ENCODE measurements around the gene BMP8B.
A peak's percentile ranks its signal among the peaks of the same experiment; 100 is the strongest.

Gene BMP8B

GRCh38 chr1:39758556-39759435 is 29.9 kb downstream of the BMP8B start:
- no peak for DNase-seq (ENCODE audit: low read depth)

GRCh38 chr1:39757501-39757900 is 31.2 kb downstream of the BMP8B start:
- DNase-seq (ENCODE audit: low read depth), result no peak

- DNase-seq (ENCODE audit: low read depth), result no peak
Observed at GRCh38 chr1:39755965-39756659, 32.6 kb downstream of the BMP8B start.

GRCh38 chr1:39754906-39755504 is 33.7 kb downstream of the BMP8B start:
- DNase-seq (ENCODE audit: low read depth), result no peak

- DNase-seq (ENCODE audit: low read depth), result no peak
Observed at GRCh38 chr1:39754026-39754570, 34.6 kb downstream of the BMP8B start.

- no peak for DNase-seq (ENCODE audit: low read depth)
Observed at GRCh38 chr1:39753132-39754025, 35.3 kb downstream of the BMP8B start.

- DNase-seq (ENCODE audit: low read depth), result no peak
Observed at GRCh38 chr1:39752703-39753102, 36.0 kb downstream of the BMP8B start.

GRCh38 chr1:39751595-39751994 is 37.1 kb downstream of the BMP8B start:
- DNase-seq (ENCODE audit: low read depth), result no peak

- DNase-seq (ENCODE audit: low read depth), result no peak
Observed at GRCh38 chr1:39745016-39745670, 43.5 kb downstream of the BMP8B start.

- DNase-seq (ENCODE audit: low read depth), result peak; percentile 96
Observed at GRCh38 chr1:39738622-39739366, 49.9 kb downstream of the BMP8B start, which contains the start of gene PPIE. PPIE (plus strand) TSS chr1:39738882; CDS start chr1:39738901, 19 bp downstream.

GRCh38 chr1:39737546-39738169 is 51.0 kb downstream of the BMP8B start:
- DNase-seq (ENCODE audit: low read depth), result no peak

GRCh38 chr1:39735731-39736130 is 52.9 kb downstream of the BMP8B start:
- no peak for DNase-seq (ENCODE audit: low read depth)

- DNase-seq (ENCODE audit: low read depth), result no peak
Observed at GRCh38 chr1:39733161-39733560, 55.5 kb downstream of the BMP8B start.

GRCh38 chr1:39732730-39733129 is 55.9 kb downstream of the BMP8B start:
- DNase-seq (ENCODE audit: low read depth), result no peak

GRCh38 chr1:39729842-39730241 is 58.8 kb downstream of the BMP8B start:
- no peak for DNase-seq (ENCODE audit: low read depth)

GRCh38 chr1:39729030-39729429 is 59.6 kb downstream of the BMP8B start:
- no peak for DNase-seq (ENCODE audit: low read depth)

- no peak for DNase-seq (ENCODE audit: low read depth)
Observed at GRCh38 chr1:39727932-39728317, 60.7 kb downstream of the BMP8B start.

GRCh38 chr1:39727221-39727931 is 61.3 kb downstream of the BMP8B start:
- DNase-seq (ENCODE audit: low read depth), result no peak

GRCh38 chr1:39726600-39726999 is 62.1 kb downstream of the BMP8B start:
- DNase-seq (ENCODE audit: low read depth), result no peak

Data from activated T-cell treated with anti-CD3 and anti-CD28 coated beads for 24 hours (primary cell).